OCI-LY7 (cell line): Measurements from ENCODE around the gene LHX4. TPM values are rescaled to one million over a fixed set of nuclear protein-coding genes. Genes with fewer than 3 reads are reported as not detected.

Source experiments
- BruUV-seq: library from RNA; stranded (reverse); fragments of 400-500 nt; replicated peaks from 2 replicates; lab custom pipeline; 2021; lab: Mats Ljungman, UMichigan
- CTCF ChIA-PET: fragments of 300-600 bp; sonication (Branson Sonifier 250); formaldehyde crosslinking; loops from one replicate; lab custom pipeline; 2022; ENCODE audit warnings: antibody characterized with exemption; ENCODE audit not compliant: unreplicated experiment; lab: Charles Lee
- POLR2A ChIA-PET: fragments of 300-600 bp; sonication (Branson Sonifier 250); formaldehyde crosslinking; loops from one replicate; lab custom pipeline; 2022; ENCODE audit warnings: antibody characterized with exemption; lab: Charles Lee
- DNase-seq: peaks from one replicate; pipeline ENCODE4 v3.0.0-alpha.2; 2015; ENCODE audit warnings: low spot score
- H2AFZ ChIP-seq: fragments of 200-600 bp; sonication (generic), shearing (Covaris generic); 2 replicates; pipeline ENCODE4 v1.6.1; 2014; ENCODE audit warnings: mild to moderate bottlenecking, antibody characterized with exemption, low read length, moderate library complexity
- H3K27ac ChIP-seq: fragments of 200-600 bp; sonication (generic); 2 replicates; pipeline ENCODE4 v1.5.1; 2014; ENCODE audit warnings: mixed run types, low read depth, mild to moderate bottlenecking, moderate library complexity, low read length, inconsistent platforms; ENCODE audit not compliant: poor library complexity, severe bottlenecking
- H3K36me3 ChIP-seq: fragments of 200-600 bp; sonication (generic); 2 replicates; pipeline ENCODE4 v1.6.1; 2014; ENCODE audit warnings: mild to moderate bottlenecking, antibody characterized with exemption, low read length, moderate library complexity, mixed read lengths; ENCODE audit not compliant: insufficient read depth
- H3K4me1 ChIP-seq: fragments of 200-600 bp; sonication (generic); 2 replicates; pipeline ENCODE4 v1.5.1; 2014; ENCODE audit warnings: mild to moderate bottlenecking, low read length; ENCODE audit not compliant: insufficient read depth, poor library complexity, severe bottlenecking
- H3K4me2 ChIP-seq: fragments of 200-600 bp; sonication (generic); 2 replicates; pipeline ENCODE4 v1.6.1; 2014; ENCODE audit warnings: mild to moderate bottlenecking, low read length
- H3K4me3 ChIP-seq: fragments of 200-600 bp; sonication (generic); 2 replicates; pipeline ENCODE4 v1.5.1; 2014; ENCODE audit warnings: mild to moderate bottlenecking, low read depth, low read length; ENCODE audit not compliant: poor library complexity, severe bottlenecking
- H3K79me2 ChIP-seq: fragments of 200-600 bp; sonication (generic); 2 replicates; pipeline ENCODE4 v1.6.1; 2016; ENCODE audit warnings: low read depth, mild to moderate bottlenecking, low read length, moderate library complexity, mixed read lengths; ENCODE audit not compliant: insufficient read depth
- H3K9me2 ChIP-seq: fragments of 200-600 bp; sonication (generic); 2 replicates; pipeline ENCODE4 v1.6.1; 2016; ENCODE audit warnings: mild to moderate bottlenecking, low read length, mixed read lengths; ENCODE audit not compliant: insufficient read depth
- H3K9me3 ChIP-seq: fragments of 200-600 bp; sonication (generic); 2 replicates; pipeline ENCODE4 v1.6.1; 2014; ENCODE audit warnings: mild to moderate bottlenecking, mixed run types, low read length, mixed read lengths
- H4K20me1 ChIP-seq: fragments of 200-600 bp; sonication (generic); 2 replicates; pipeline ENCODE4 v1.6.1; 2014; ENCODE audit warnings: mild to moderate bottlenecking, antibody characterized with exemption, low read length, moderate library complexity, mixed read lengths; ENCODE audit not compliant: insufficient read depth
- CTCF ChIP-seq: fragments of 200-600 bp; sonication (generic); conservative IDR thresholded peaks from 2 replicates; pipeline ENCODE4 v1.5.1; 2014; ENCODE audit warnings: mild to moderate bottlenecking, antibody characterized with exemption, low read length, moderate library complexity, mixed read lengths
- EZH2phosphoT487 ChIP-seq: fragments of 200-600 bp; sonication (generic); IDR thresholded peaks from 2 replicates; pipeline ENCODE4 v1.6.1; 2018; ENCODE audit warnings: low read depth, borderline replicate concordance, mild to moderate bottlenecking, mixed run types, antibody characterized with exemption, low read length, moderate library complexity, mixed read lengths
- intact Hi-C: fragments of 100-400 bp; cut with micrococcal nuclease; formaldehyde crosslinking; loops from one replicate; pipeline ENCODE4 v1.10.0; 2022; ENCODE audit not compliant: unreplicated experiment
- total RNA-seq, 2 experiments: library from RNA; depleted of rRNA in 1 of 2; stranded (reverse); fragments of >200 nt in 1 of 2; shearing (Covaris generic) in 1 of 2; gene quantifications; 2 replicates each; pipeline ENCODE4 v1.2.3, GENCODE V29; 2014 to 2022

LHX4 gene
- total RNA-seq, 2 experiments from 2014 or later = 0.06 TPM; not detected in 1

- no peaks in the 10 kb centered on the region for H3K9me2 ChIP-seq
- no peaks in the 10 kb centered on the region for H4K20me1 ChIP-seq
- ChIA-PET POLR2A (interaction anchor here (0.6 kb wide), 1 partner anchor 177 kb away, joined by 3 read pairs; no protein-coding TSS in a partner anchor), CTCF (no interaction called here)
- no peak overlapping the region for H3K27ac ChIP-seq
- H3K4me2 ChIP-seq = no peak overlapping the region
- TF ChIP-seq EZH2phosphoT487 = no peak
- TF ChIP-seq CTCF = no peak
- no TSS peak for BruUV-seq
- H3K79me2 ChIP-seq = no peaks in the 10 kb centered on the region
- intact Hi-C loops = no loop called here
- H3K4me3 ChIP-seq = no peak overlapping the region
- H3K4me1 ChIP-seq = peaks cover 2% of the 10 kb centered on the region
- no peak overlapping the region for H2AFZ ChIP-seq
- no peaks in the 10 kb centered on the region for H3K36me3 ChIP-seq
- H3K9me3 ChIP-seq = no peaks in the 10 kb centered on the region
- DNase-seq = no peak
These were observed 5.6 kb downstream of the LHX4 start for GRCh38 chr1:180235502-180236239.

- H3K4me3 ChIP-seq = no peak overlapping the region
- no peak overlapping the region for H2AFZ ChIP-seq
- POLR2A ChIA-PET = no interaction called here
- no peak for DNase-seq
- no peak overlapping the region for H3K4me2 ChIP-seq
- CTCF ChIA-PET = no interaction called here
- H3K4me1 ChIP-seq = no peaks in the 10 kb centered on the region
- intact Hi-C loops = no loop called here
- H3K9me3 ChIP-seq = no peaks in the 10 kb centered on the region
- TF ChIP-seq EZH2phosphoT487 (no peak), CTCF (no peak)
- H3K9me2 ChIP-seq = no peaks in the 10 kb centered on the region
- no peaks in the 10 kb centered on the region for H4K20me1 ChIP-seq
- H3K27ac ChIP-seq = no peak overlapping the region
- no peaks in the 10 kb centered on the region for H3K36me3 ChIP-seq
- no TSS peak for BruUV-seq
- no peaks in the 10 kb centered on the region for H3K79me2 ChIP-seq
These were observed 6.8 kb downstream of the LHX4 start for GRCh38 chr1:180236698-180237509.
